Esophagus muscularis mucosa (tissue), 4 donors: Measurements from ENCODE around the gene AKAP17A. TPM values are rescaled to one million over a fixed set of nuclear protein-coding genes. Genes with fewer than 3 reads are reported as not detected.
A peak's percentile ranks its signal among the peaks of the same experiment; 100 is the strongest.

ENCODE experiments used
- DNase-seq: peaks from one replicate; pipeline ENCODE4 v3.0.0-alpha.2; 2017; ENCODE audit errors: extremely low spot score
- H3K27ac ChIP-seq, 4 donors: fragments of 200-600 bp; sonication (generic); replicated peaks in 1 of 4; 1 replicate in 3 of 4; 2 replicates in 1 of 4; pipeline ENCODE4 v1.5.1; 2016 to 2019; ENCODE audit warnings: mild to moderate bottlenecking in 1 of 4
- H3K27me3 ChIP-seq, 4 donors: fragments of 200-600 bp; sonication (generic); one replicate each; pipeline versions ENCODE4 v1.5.1 to v1.6.0; 2016 to 2019
- H3K36me3 ChIP-seq, 4 donors: fragments of 200-600 bp; sonication (generic); one replicate each; pipeline ENCODE4 v1.5.1; 2016 to 2019
- H3K4me1 ChIP-seq, 4 donors: fragments of 200-600 bp; sonication (generic); one replicate each; pipeline ENCODE4 v1.5.1; 2016 to 2019
- H3K4me3 ChIP-seq, 4 donors: fragments of 200-600 bp; sonication (generic); 1 replicate in 2 of 4; 2 replicates in 2 of 4; pipeline ENCODE4 v1.5.1; 2016 to 2019; ENCODE audit warnings: mild to moderate bottlenecking in 4 of 4, moderate library complexity in 1 of 4
- H3K9me3 ChIP-seq, 4 donors: fragments of 200-600 bp; sonication (generic); 1 replicate in 3 of 4; 2 replicates in 1 of 4; pipeline ENCODE4 v1.5.1; 2016 to 2019
- EP300 ChIP-seq: sonication (generic); formaldehyde crosslinking; IDR thresholded peaks from one replicate; pipeline ENCODE4 v1.6.1; 2017; ENCODE audit warnings: antibody characterized with exemption
- POLR2A ChIP-seq: fragments of 450-650 bp; IDR thresholded peaks from one replicate; pipeline ENCODE4 v1.6.1; 2017; ENCODE audit warnings: antibody characterized with exemption, moderate library complexity, mild to moderate bottlenecking, low read depth
- POLR2AphosphoS5 ChIP-seq, 2 donors: sonication (generic); formaldehyde crosslinking; IDR thresholded peaks; one replicate each; pipeline ENCODE4 v1.6.1; 2017; ENCODE audit warnings: antibody characterized with exemption in 2 of 2
- WGBS: methylation state at CpG from one replicate; pipeline ENCODE4 v1.1.5; 2018; 5-methylcytosine and 5-hydroxymethylcytosine counted together
- intact Hi-C: fragments of 100-400 bp; cut with DNase I; formaldehyde crosslinking; loops from one replicate; pipeline ENCODE4 v1.15.1; 2023
- total RNA-seq, 4 donors: library from RNA; depleted of rRNA; stranded (reverse); fragments of >200 nt; gene quantifications; one replicate each; pipeline versions ENCODE4 v1.1.0 to v1.2.1, GENCODE V29; 2016
- TF ChIP-seq, protein P1 (sequence below), 3 experiments: fragments of 200-600 bp in 2 of 3; fragments of 450-650 bp in 1 of 3; sonication (generic) in 2 of 3; IDR thresholded peaks; one replicate each; pipeline ENCODE4 v1.5.1; 2017 to 2019; ENCODE audit warnings: antibody characterized with exemption in 3 of 3, mild to moderate bottlenecking in 2 of 3, moderate library complexity in 1 of 3

The AKAP17A gene
- 10 to 100 TPM; 23.4 to 36.8 (median 31.0) TPM for total RNA-seq

- intact Hi-C loops = loop anchor here (5.0 to 10.0 kb wide), 2 partner anchors 139 to 904 kb away; partner anchors contain the start of gene ASMTL
- TF ChIP-seq EP300 (no peak), POLR2A (peak; percentile 34), POLR2AphosphoS5 (IDR thresholded peaks at IDR 0.05) (peak; percentile 86 to 89)
- TF ChIP-seq, protein P1, sequence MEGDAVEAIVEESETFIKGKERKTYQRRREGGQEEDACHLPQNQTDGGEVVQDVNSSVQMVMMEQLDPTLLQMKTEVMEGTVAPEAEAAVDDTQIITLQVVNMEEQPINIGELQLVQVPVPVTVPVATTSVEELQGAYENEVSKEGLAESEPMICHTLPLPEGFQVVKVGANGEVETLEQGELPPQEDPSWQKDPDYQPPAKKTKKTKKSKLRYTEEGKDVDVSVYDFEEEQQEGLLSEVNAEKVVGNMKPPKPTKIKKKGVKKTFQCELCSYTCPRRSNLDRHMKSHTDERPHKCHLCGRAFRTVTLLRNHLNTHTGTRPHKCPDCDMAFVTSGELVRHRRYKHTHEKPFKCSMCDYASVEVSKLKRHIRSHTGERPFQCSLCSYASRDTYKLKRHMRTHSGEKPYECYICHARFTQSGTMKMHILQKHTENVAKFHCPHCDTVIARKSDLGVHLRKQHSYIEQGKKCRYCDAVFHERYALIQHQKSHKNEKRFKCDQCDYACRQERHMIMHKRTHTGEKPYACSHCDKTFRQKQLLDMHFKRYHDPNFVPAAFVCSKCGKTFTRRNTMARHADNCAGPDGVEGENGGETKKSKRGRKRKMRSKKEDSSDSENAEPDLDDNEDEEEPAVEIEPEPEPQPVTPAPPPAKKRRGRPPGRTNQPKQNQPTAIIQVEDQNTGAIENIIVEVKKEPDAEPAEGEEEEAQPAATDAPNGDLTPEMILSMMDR (IDR thresholded peaks at IDR 0.05) = peak in 2 of 3 experiments; percentile 21 to 30
- H3K4me3 ChIP-seq = peak within 1 kb of the TSS; percentile 72 to 95 (median 91)
- H3K36me3 ChIP-seq = peaks cover 21 to 32% (median 30%) of the 10 kb centered on the region in 4 donors
- peaks cover 14 to 40% (median 30%) of the 10 kb centered on the region in 4 donors for H3K4me1 ChIP-seq
- peak; percentile 99 for DNase-seq
- peak within 1 kb of the TSS; percentile 83 to 93 (median 87) for H3K27ac ChIP-seq
- no peaks in the 10 kb centered on the region for H3K27me3 ChIP-seq
- WGBS = 6% methylated on average over 24 of the region's 66 CpGs
- H3K9me3 ChIP-seq = no peaks in the 10 kb centered on the region
Observed at GRCh38 chrX:1591102-1591862, at the start of gene AKAP17A. Gene AKAP17A, plus strand, starts transcription at chrX:1591604. Its CDS starts 1,859 bp downstream, at chrX:1593463.

DNA sequence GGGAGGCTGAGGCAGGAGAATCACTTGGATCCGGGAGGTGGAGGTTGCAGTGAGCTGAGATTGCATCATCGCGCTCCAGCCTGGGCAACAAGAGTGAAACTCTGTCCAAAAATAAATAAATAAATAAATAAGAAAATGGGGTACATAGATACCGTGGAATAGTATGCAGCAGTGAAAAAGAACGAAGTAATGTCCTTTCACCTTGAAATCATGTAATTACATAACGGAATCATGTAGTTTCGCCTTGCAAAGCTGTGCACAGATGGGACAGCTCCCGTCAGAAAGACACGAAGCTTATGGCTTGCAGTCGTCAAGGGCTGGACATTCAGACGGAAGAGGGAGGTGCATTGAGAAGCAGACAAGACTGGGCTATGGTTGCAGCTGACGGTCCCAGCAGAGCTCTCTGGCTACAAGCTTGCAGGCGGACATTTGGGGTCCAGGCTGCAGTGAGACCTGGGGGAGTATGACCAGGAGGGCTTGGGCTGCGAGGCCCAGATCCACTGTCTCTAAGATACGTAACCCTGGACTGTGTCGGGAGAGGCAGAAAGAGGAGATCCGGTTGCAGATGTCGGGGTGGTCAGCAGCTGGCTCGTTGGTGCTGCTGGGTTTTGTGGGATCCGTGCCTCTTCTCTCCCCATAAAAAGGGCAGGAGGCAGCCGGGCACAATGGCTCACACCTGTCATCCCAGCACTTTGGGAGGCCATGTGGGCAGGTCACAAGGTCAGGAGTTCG, 48.2 kb upstream of the AKAP17A start:
- Histone ChIP-seq H3K9me3 (peaks cover 0 to 7% (median 3%) of the 10 kb centered on the region in 4 donors), H3K27me3 (no peaks in the 10 kb centered on the region), H3K27ac (no peak overlapping the region), H3K36me3 (no peaks in the 10 kb centered on the region), H3K4me1 (peaks cover 0 to 5% (median 0%) of the 10 kb centered on the region in 4 donors), H3K4me3 (no peak overlapping the region)
- TF ChIP-seq EP300 (no peak), POLR2AphosphoS5 (IDR thresholded peaks at IDR 0.05) (no peak), POLR2A (no peak)
- TF ChIP-seq, protein P1 (IDR thresholded peaks at IDR 0.05) = no peak
- intact Hi-C loops = no loop called here
- WGBS = 91% methylated on average over 22 of the region's 22 CpGs
- DNase-seq = no peak

- Histone ChIP-seq H3K27ac (no peak overlapping the region), H3K4me3 (no peak overlapping the region), H3K36me3 (no peaks in the 10 kb centered on the region), H3K27me3 (no peaks in the 10 kb centered on the region), H3K4me1 (peaks cover 0 to 5% (median 0%) of the 10 kb centered on the region in 4 donors), H3K9me3 (peaks cover 0 to 7% (median 3%) of the 10 kb centered on the region in 4 donors)
- intact Hi-C loops = no loop called here
- TF ChIP-seq POLR2A (no peak), POLR2AphosphoS5 (IDR thresholded peaks at IDR 0.05) (no peak), EP300 (no peak)
- TF ChIP-seq, protein P1 (IDR thresholded peaks at IDR 0.05) = no peak
- WGBS = 86% methylated on average over 2 of the region's 2 CpGs
- DNase-seq = no peak
Observed at GRCh38 chrX:1545776-1546408, 45.5 kb upstream of the AKAP17A start.

DNA sequence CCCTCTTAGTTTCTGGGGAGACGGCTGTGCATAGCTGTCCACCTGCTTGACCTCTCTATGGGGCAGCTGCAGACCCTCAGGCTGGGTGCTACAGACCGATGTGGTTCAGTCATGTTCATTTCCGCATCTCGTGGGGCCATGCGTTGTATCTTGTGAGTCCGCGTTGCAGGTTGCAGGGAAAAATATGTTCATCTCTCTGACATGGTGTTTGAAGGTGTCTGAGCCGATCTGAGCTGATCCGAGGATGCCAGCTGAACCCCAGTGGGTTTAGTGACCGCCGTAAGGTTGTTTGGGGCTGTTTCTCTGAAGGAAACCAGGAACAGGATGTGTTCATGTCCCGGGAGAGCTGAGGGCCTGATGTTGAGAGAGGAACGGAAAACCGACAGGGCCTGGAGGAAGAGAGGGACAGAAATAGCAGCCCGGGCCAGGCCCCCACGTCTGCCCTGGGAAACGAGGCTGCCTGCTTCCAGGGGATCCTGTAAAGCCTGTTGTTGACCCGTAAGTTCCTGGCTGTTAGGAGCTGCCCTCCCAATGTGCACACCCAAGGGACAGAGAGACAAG, 44.6 kb upstream of the AKAP17A start:
- no peaks in the 10 kb centered on the region for H3K36me3 ChIP-seq
- H3K4me3 ChIP-seq = no peak overlapping the region
- 58% methylated on average over 4 of the region's 18 CpGs for WGBS
- peaks cover 0 to 5% (median 0%) of the 10 kb centered on the region in 4 donors for H3K4me1 ChIP-seq
- peak overlapping the region in 1 of 4 donors; percentile 55 for H3K27ac ChIP-seq
- no peaks in the 10 kb centered on the region for H3K27me3 ChIP-seq
- TF ChIP-seq POLR2AphosphoS5 (IDR thresholded peaks at IDR 0.05) = no peak
- TF ChIP-seq EP300 = no peak
- TF ChIP-seq POLR2A = no peak
- TF ChIP-seq, protein P1 (IDR thresholded peaks at IDR 0.05) = no peak
- intact Hi-C loops = no loop called here
- peaks cover 0 to 7% (median 0%) of the 10 kb centered on the region in 4 donors for H3K9me3 ChIP-seq
- DNase-seq = no peak
